ENCODE data around the gene SGSM2. TPM values are rescaled to one million over a fixed set of nuclear protein-coding genes. Genes with fewer than 3 reads are reported as not detected.

Gene SGSM2
- polyA plus RNA-seq, 1 experiment: 43.6 TPM

- peak overlapping the region; percentile 99 for H3K4me3 ChIP-seq (ENCODE audit: low read depth, low read length)
- H3K27me3 ChIP-seq (ENCODE audit: control insufficient read depth, insufficient read depth, low read length): no peaks in the 10 kb centered on the region
- ChIA-PET POLR2A (no interaction called here), CTCF (interaction anchor here (0.6 to 1.5 kb wide), 3 partner anchors 18 to 310 kb away, joined by 3 to 8 read pairs (median 3); no protein-coding TSS in a partner anchor)
- DNase-seq (ENCODE audit: low read depth): no peak
- H3K36me3 ChIP-seq (ENCODE audit: control insufficient read depth, insufficient read depth, low read length): peaks cover 1% of the 10 kb centered on the region; the same call in 1 of the 2 replicates
- TF ChIP-seq CTCF (IDR thresholded peaks at IDR 0.05; ENCODE audit: insufficient read depth, low read depth, low read length): no peak
Measured at GRCh38 chr17:2400474-2400866, 63.2 kb downstream of the SGSM2 start.

- DNase-seq (ENCODE audit: low read depth): no peak
- ChIA-PET POLR2A (interaction anchor here (0.8 to 1.1 kb wide), 3 partner anchors 9 to 684 kb away, joined by 3 read pairs; no protein-coding TSS in a partner anchor), CTCF (interaction anchor here (1.0 to 8.4 kb wide), 3 partner anchors 10 to 18 kb away, joined by 3 to 77 read pairs (median 5); no protein-coding TSS in a partner anchor)
- TF ChIP-seq CTCF (IDR thresholded peaks at IDR 0.05; ENCODE audit: insufficient read depth, low read depth, low read length): 0 out of 2 replicates have a peak, but pooled peaks have one; percentile 5
- Histone ChIP-seq H3K27me3 (ENCODE audit: control insufficient read depth, insufficient read depth, low read length) (no peaks in the 10 kb centered on the region), H3K36me3 (ENCODE audit: control insufficient read depth, insufficient read depth, low read length) (peaks cover 1% of the 10 kb centered on the region; the same call in 1 of the 2 replicates), H3K4me3 (ENCODE audit: low read depth, low read length) (peak within 1 kb of the TSS; percentile 99)
Measured at GRCh38 chr17:2400877-2401425, 63.6 kb downstream of the SGSM2 start, which contains the start of gene MNT. Gene MNT (minus strand): TSS chr17:2401060. CDS start chr17:2400712, 348 bp downstream.

GRCh38 chr17:2401426-2402221 lies 64.3 kb downstream of the SGSM2 start:
- POLR2A ChIA-PET: interaction anchor here (0.5 to 1.1 kb wide), 4 partner anchors 10 to 1202 kb away, joined by 3 read pairs; no protein-coding TSS in a partner anchor
- Histone ChIP-seq H3K4me3 (ENCODE audit: low read depth, low read length) (peak overlapping the region; percentile 51), H3K27me3 (ENCODE audit: control insufficient read depth, insufficient read depth, low read length) (no peaks in the 10 kb centered on the region), H3K36me3 (ENCODE audit: control insufficient read depth, insufficient read depth, low read length) (peaks cover 1% of the 10 kb centered on the region; the same call in 1 of the 2 replicates)
- peak; percentile 97 for DNase-seq (ENCODE audit: low read depth)
- TF ChIP-seq CTCF (IDR thresholded peaks at IDR 0.05; ENCODE audit: insufficient read depth, low read depth, low read length): no peak
- CTCF ChIA-PET: interaction anchor here (0.6 to 8.4 kb wide), 4 partner anchors 10 to 170 kb away, joined by 3 to 77 read pairs (median 4); no protein-coding TSS in a partner anchor

GRCh38 chr17:2402544-2402943 lies 65.2 kb downstream of the SGSM2 start:
- no peak for TF ChIP-seq CTCF (IDR thresholded peaks at IDR 0.05; ENCODE audit: insufficient read depth, low read depth, low read length)
- Histone ChIP-seq H3K4me3 (ENCODE audit: low read depth, low read length) (peak overlapping the region; percentile 41), H3K36me3 (ENCODE audit: control insufficient read depth, insufficient read depth, low read length) (peaks cover 1% of the 10 kb centered on the region; the same call in 1 of the 2 replicates), H3K27me3 (ENCODE audit: control insufficient read depth, insufficient read depth, low read length) (no peaks in the 10 kb centered on the region)
- no peak for DNase-seq (ENCODE audit: low read depth)
- POLR2A ChIA-PET: no interaction called here
- CTCF ChIA-PET: interaction anchor here (0.9 to 8.4 kb wide), 3 partner anchors 11 to 19 kb away, joined by 3 to 77 read pairs (median 18); no protein-coding TSS in a partner anchor

GRCh38 chr17:2403044-2403443 lies 65.7 kb downstream of the SGSM2 start:
- Histone ChIP-seq H3K4me3 (ENCODE audit: low read depth, low read length) (no peak overlapping the region), H3K36me3 (ENCODE audit: control insufficient read depth, insufficient read depth, low read length) (peaks cover under 1% of the 10 kb centered on the region; the same call in 1 of the 2 replicates), H3K27me3 (ENCODE audit: control insufficient read depth, insufficient read depth, low read length) (no peaks in the 10 kb centered on the region)
- POLR2A ChIA-PET: no interaction called here
- CTCF ChIA-PET: interaction anchor here (0.9 to 8.4 kb wide), 3 partner anchors 12 to 20 kb away, joined by 3 to 77 read pairs (median 18); no protein-coding TSS in a partner anchor
- no peak for TF ChIP-seq CTCF (IDR thresholded peaks at IDR 0.05; ENCODE audit: insufficient read depth, low read depth, low read length)
- DNase-seq (ENCODE audit: low read depth): no peak

Measured in BJ (cell line).